Natural killer cell (primary cell): ENCODE results near the gene NEK1. TPM values are rescaled to one million over a fixed set of nuclear protein-coding genes. Genes with fewer than 3 reads are reported as not detected.

Experiments
- ATAC-seq, 3 donors: fragments of 150-1000 bp in 2 of 3; fragments of 200-7000 bp in 1 of 3; cut with Tn5 transposase; 1 replicate in 1 of 3; 2 replicates in 2 of 3; pipeline ENCODE4 v1.10.0; 2021; ENCODE audit warnings: mild to moderate bottlenecking in 2 of 3, moderate library complexity in 2 of 3
- DNase-seq, 2 donors: peaks; one replicate each; pipeline versions ENCODE4 v3.0.0 to v3.0.0-alpha.2; 2013 to 2021; ENCODE audit warnings: mixed read lengths in 1 of 2
- H3K27ac ChIP-seq: one replicate; pipeline ENCODE4 v1.5.1; 2013; ENCODE audit warnings: mild to moderate bottlenecking, low read length
- H3K27me3 ChIP-seq: one replicate; pipeline ENCODE4 v1.6.1; 2013; ENCODE audit warnings: low read length; ENCODE audit not compliant: control insufficient read depth, insufficient read depth
- H3K36me3 ChIP-seq: one replicate; pipeline ENCODE4 v1.6.1; 2013; ENCODE audit warnings: low read length; ENCODE audit not compliant: control insufficient read depth, insufficient read depth
- H3K4me1 ChIP-seq: one replicate; pipeline ENCODE4 v1.6.1; 2013; ENCODE audit warnings: low read length; ENCODE audit not compliant: control insufficient read depth, insufficient read depth
- H3K4me3 ChIP-seq: one replicate; pipeline ENCODE4 v1.5.1; 2013; ENCODE audit warnings: low read length
- H3K9me3 ChIP-seq: one replicate; pipeline ENCODE4 v1.6.1; 2013; ENCODE audit warnings: low read length; ENCODE audit not compliant: control insufficient read depth, insufficient read depth
- H3K27ac Mint-ChIP-seq, 2 donors: one replicate each; pipeline ENCODE4 v1.8.0; 2022; ENCODE audit warnings: mild to moderate bottlenecking in 2 of 2, mixed read lengths in 2 of 2, moderate library complexity in 1 of 2
- H3K27me3 Mint-ChIP-seq, 2 donors: one replicate each; pipeline ENCODE4 v1.8.0; 2022; ENCODE audit warnings: low read depth in 2 of 2, mixed read lengths in 2 of 2
- H3K36me3 Mint-ChIP-seq: one replicate; pipeline ENCODE4 v1.8.0; 2022; ENCODE audit warnings: mixed read lengths
- H3K4me1 Mint-ChIP-seq, 2 donors: one replicate each; pipeline ENCODE4 v1.8.0; 2022; ENCODE audit warnings: mixed read lengths in 2 of 2
- H3K4me3 Mint-ChIP-seq: one replicate; pipeline ENCODE4 v1.8.0; 2022; ENCODE audit warnings: mild to moderate bottlenecking, moderate library complexity, mixed read lengths
- H3K9me3 Mint-ChIP-seq, 2 donors: one replicate each; pipeline ENCODE4 v1.8.0; 2022; ENCODE audit warnings: mixed read lengths in 2 of 2
- whole genome bisulfite sequencing: methylation state at CpG from one replicate; pipeline ENCODE4 v1.1.7; 2013; ENCODE audit warnings: missing lambda C conversion rate; ENCODE audit not compliant: insufficient coverage; 5-methylcytosine and 5-hydroxymethylcytosine counted together
- intact Hi-C: fragments of 100-400 bp; cut with micrococcal nuclease; formaldehyde crosslinking; loops from one replicate; pipeline ENCODE4 v1.14.2; 2022
- total RNA-seq, 4 donors: library from RNA; stranded (reverse); fragments of 120-200 nt in 1 of 4; gene quantifications; one replicate each; pipeline versions ENCODE4 v1.2.3 to v1.2.4, GENCODE V29; 2013 to 2022
- TF ChIP-seq, protein P1 (sequence below): fragments of 200-600 bp; IDR thresholded peaks from one replicate; pipeline ENCODE4 v1.8.0; 2022; ENCODE audit warnings: antibody characterized with exemption

NEK1 gene
- total RNA-seq, 3 donors from 2014 or later (not counting 1 experiment from before 2014, with no cell fraction given) = 16.4 to 24.9 (median 19.0) TPM

DNA sequence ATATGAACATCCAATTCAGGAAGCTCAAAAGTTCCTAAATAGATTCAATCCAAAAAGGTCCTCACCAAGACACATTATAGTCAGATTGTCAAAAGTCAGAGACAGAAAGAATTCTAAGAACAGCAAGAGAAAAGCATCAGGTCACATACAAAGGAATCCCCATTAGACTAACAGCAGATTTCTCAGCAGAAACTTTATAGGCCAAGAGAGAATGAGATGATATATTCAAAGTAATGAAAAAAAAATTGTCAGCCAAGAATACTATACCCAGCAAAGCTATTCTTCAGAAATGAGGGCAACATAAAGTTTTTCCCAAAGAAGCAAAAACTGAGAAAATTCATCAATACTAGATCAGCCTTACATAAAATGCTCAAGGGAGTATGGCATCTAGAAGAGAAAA, 235.0 kb downstream of the NEK1 start:
- Mint-ChIP-seq H3K27ac (no peak overlapping the region), H3K4me3 (no peak overlapping the region), H3K36me3 (peaks cover 16% of the 10 kb centered on the region), H3K9me3 (peaks cover 7 to 19% of the 10 kb centered on the region in 2 donors), H3K27me3 (peaks cover 3 to 11% of the 10 kb centered on the region in 2 donors), H3K4me1 (no peaks in the 10 kb centered on the region)
- Histone ChIP-seq H3K27ac (no peak overlapping the region), H3K4me3 (no peak overlapping the region), H3K9me3 (peaks cover 3% of the 10 kb centered on the region), H3K4me1 (no peaks in the 10 kb centered on the region), H3K27me3 (no peaks in the 10 kb centered on the region), H3K36me3 (no peaks in the 10 kb centered on the region)
- TF ChIP-seq, protein P1, sequence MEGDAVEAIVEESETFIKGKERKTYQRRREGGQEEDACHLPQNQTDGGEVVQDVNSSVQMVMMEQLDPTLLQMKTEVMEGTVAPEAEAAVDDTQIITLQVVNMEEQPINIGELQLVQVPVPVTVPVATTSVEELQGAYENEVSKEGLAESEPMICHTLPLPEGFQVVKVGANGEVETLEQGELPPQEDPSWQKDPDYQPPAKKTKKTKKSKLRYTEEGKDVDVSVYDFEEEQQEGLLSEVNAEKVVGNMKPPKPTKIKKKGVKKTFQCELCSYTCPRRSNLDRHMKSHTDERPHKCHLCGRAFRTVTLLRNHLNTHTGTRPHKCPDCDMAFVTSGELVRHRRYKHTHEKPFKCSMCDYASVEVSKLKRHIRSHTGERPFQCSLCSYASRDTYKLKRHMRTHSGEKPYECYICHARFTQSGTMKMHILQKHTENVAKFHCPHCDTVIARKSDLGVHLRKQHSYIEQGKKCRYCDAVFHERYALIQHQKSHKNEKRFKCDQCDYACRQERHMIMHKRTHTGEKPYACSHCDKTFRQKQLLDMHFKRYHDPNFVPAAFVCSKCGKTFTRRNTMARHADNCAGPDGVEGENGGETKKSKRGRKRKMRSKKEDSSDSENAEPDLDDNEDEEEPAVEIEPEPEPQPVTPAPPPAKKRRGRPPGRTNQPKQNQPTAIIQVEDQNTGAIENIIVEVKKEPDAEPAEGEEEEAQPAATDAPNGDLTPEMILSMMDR = no peak
- DNase-seq = no peak
- intact Hi-C loops = no loop called here
- no peak for ATAC-seq

- WGBS = 86% methylated on average over 1 of the region's 1 CpG
- Histone ChIP-seq H3K27ac (no peak overlapping the region), H3K4me3 (no peak overlapping the region), H3K27me3 (no peaks in the 10 kb centered on the region), H3K4me1 (no peaks in the 10 kb centered on the region), H3K36me3 (no peaks in the 10 kb centered on the region), H3K9me3 (peaks cover 3% of the 10 kb centered on the region)
- Mint-ChIP-seq H3K4me1 (no peaks in the 10 kb centered on the region), H3K27me3 (peaks cover 3% of the 10 kb centered on the region in 2 donors), H3K27ac (no peak overlapping the region), H3K4me3 (no peak overlapping the region), H3K9me3 (peaks cover 7 to 19% of the 10 kb centered on the region in 2 donors), H3K36me3 (peaks cover 16% of the 10 kb centered on the region)
- intact Hi-C loops = no loop called here
- DNase-seq (no peak), ATAC-seq (no peak)
- TF ChIP-seq, protein P1 = no peak
Observed at GRCh38 chr4:169376421-169376820, 236.0 kb downstream of the NEK1 start.

DNA sequence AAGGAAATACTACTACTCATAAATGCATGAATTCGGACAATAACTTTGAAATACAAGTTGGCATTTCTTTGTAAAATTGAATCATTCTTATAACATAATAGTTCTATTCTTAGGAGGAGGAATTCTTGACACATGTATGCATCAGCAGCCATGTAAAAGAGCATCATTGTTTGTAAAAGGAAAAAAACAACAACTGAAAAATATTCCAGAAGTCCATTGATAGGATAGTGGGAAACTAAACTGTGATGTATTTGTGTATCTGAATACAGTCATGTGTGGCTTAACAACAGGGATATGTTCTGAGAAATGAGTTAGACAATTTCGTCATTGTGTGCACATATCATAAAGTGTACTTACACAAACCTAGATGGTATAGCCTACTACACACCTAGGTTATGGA, 239.6 kb downstream of the NEK1 start:
- Histone ChIP-seq H3K27ac (no peak overlapping the region), H3K9me3 (no peaks in the 10 kb centered on the region), H3K36me3 (no peaks in the 10 kb centered on the region), H3K27me3 (no peaks in the 10 kb centered on the region), H3K4me1 (no peaks in the 10 kb centered on the region), H3K4me3 (no peak overlapping the region)
- no peaks in the 10 kb centered on the region for H3K4me1 Mint-ChIP-seq
- DNase-seq = no peak
- no peak for ATAC-seq
- 100% methylated on average over 1 of the region's 2 CpGs for WGBS
- no peak overlapping the region for H3K4me3 Mint-ChIP-seq
- TF ChIP-seq, protein P1 = no peak
- H3K9me3 Mint-ChIP-seq = peaks cover 5 to 12% of the 10 kb centered on the region in 2 donors
- H3K36me3 Mint-ChIP-seq = peaks cover 16% of the 10 kb centered on the region
- no peaks in the 10 kb centered on the region for H3K27me3 Mint-ChIP-seq
- intact Hi-C loops = no loop called here
- no peak overlapping the region for H3K27ac Mint-ChIP-seq

- peaks cover 0 to 4% of the 10 kb centered on the region in 2 donors for H3K9me3 Mint-ChIP-seq
Observed at GRCh38 chr4:169369634-169370033, 242.7 kb downstream of the NEK1 start.

More at GRCh38 chr4:169369634-169370033, 242.7 kb downstream of the NEK1 start:
- Histone ChIP-seq H3K9me3 (no peaks in the 10 kb centered on the region), H3K27ac (no peak overlapping the region), H3K4me3 (no peak overlapping the region), H3K36me3 (no peaks in the 10 kb centered on the region), H3K4me1 (no peaks in the 10 kb centered on the region), H3K27me3 (no peaks in the 10 kb centered on the region)
- H3K27me3 Mint-ChIP-seq = peaks cover 0 to 12% of the 10 kb centered on the region in 2 donors
- intact Hi-C loops = no loop called here
- DNase-seq (no peak), ATAC-seq (no peak)
- H3K36me3 Mint-ChIP-seq = no peaks in the 10 kb centered on the region
- H3K27ac Mint-ChIP-seq = no peak overlapping the region
- TF ChIP-seq, protein P1 = no peak
- no peak overlapping the region for H3K4me3 Mint-ChIP-seq
- no peaks in the 10 kb centered on the region for H3K4me1 Mint-ChIP-seq
- WGBS = 93% methylated on average over 3 of the region's 6 CpGs
